HG03521 (cell line): ENCODE measurements around the gene CXorf38.
A peak's percentile ranks its signal among the peaks of the same experiment; 100 is the strongest.

Experiments
- ATAC-seq: cut with Tn5 transposase; IDR thresholded peaks from one replicate; pipeline ENCODE4 v1.9.1; 2021; ENCODE audit warnings: mild to moderate bottlenecking, moderate library complexity; ENCODE audit not compliant: unreplicated experiment

Gene CXorf38

DNA sequence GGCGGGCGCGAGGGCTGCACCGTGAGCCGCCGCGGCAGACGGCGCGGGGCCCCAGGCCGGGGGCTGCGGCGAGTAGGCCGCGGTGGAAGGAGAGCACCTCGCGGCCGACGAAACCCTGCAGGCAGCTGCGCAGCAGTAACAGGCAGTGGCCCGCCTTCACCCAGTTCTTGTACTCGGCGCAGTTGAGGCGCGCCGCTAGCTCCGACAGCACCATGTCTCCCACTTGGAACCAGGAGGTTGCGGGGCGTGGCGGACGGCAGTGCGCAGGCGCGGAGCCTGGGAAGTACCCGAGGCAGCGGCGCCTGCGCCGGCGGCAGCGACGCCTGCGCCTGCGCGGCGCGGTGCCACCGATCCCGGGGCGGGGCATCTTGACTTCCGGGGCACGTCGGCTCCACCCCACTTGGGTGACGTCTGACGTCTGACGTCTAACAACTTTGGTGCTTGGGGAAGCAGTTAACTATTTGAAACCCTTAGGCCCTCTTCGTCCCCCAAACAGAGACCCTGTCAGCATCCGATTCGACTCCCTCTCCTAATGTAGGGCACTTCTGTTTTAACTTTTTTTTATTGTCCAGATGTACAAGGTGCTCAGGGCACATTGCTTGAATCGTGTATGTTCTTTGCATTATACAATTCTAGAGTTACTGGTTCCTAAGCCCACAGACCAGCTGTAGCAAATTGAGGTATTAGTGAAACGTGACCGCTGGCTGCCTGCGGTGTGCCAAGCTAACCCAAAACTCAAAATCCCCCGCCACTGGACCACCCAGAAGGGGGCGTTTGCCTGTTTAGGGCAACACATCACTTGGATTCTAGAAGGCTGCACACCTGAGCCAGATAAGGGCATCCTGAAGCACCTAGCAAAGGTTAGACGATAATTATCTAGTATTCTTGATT is at the start of gene CXorf38:
Gene CXorf38 (minus strand): TSS at position 255 of the 891 bp plus-strand sequence. CDS start 41 bp downstream, at position 214.
- peak; percentile 59 for ATAC-seq

- no peak for ATAC-seq
These were observed 47.4 kb upstream of the CXorf38 start for GRCh38 chrX:40694802-40695201.

- no peak for ATAC-seq
These were observed 41.6 kb upstream of the CXorf38 start for GRCh38 chrX:40688929-40689328.

DNA sequence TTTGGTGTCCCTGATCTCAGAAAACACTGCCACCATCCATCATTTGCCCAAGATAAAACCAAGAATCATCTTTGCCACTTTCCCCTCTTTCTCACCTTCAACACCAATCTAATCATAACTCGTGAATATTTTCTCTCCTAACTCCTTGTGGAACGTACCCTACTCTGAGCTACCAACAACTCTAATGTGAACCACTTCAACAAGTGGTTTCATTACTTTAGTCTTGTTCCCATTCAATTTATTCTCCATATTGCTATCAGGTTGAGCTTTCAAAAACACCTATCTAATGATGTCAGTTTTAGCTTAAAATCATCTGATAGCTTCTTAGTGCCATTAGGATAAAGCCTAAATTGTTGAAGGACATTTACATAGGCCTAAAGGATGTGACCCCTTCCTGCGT is 39.8 kb upstream of the CXorf38 start:
- ATAC-seq: no peak

DNA sequence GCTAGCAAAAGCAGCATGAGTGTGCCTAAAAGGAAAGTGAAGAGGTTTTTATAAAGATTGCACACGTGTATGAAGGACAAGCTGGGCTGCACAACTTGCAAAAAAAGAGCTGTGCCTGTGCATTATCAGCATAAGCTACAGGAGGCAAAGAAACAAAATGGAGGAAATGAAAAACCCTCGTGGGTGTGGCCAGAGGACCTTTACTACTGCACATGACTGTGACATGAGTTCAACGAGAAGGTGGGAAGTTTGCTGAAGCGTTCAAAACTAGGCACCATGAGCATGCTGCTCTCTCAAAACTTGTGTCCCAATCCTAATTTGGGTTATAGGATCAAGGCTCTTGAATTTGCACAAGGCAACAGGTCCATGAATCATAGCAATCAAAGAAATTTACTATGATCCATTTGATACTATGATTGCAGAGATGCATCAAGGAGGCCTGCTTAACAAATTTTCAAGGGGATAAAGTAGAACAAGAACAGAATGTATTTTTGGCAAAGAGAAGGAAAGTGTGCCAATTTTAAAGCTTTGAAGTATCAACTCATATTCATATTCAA is 38.1 kb upstream of the CXorf38 start:
- ATAC-seq: no peak

GRCh38 chrX:40684092-40684491 is 36.7 kb upstream of the CXorf38 start:
- no peak for ATAC-seq

GRCh38 chrX:40683245-40683644 is 35.9 kb upstream of the CXorf38 start:
- no peak for ATAC-seq

- no peak for ATAC-seq
These were observed 23.8 kb upstream of the CXorf38 start for GRCh38 chrX:40671126-40671525.

DNA sequence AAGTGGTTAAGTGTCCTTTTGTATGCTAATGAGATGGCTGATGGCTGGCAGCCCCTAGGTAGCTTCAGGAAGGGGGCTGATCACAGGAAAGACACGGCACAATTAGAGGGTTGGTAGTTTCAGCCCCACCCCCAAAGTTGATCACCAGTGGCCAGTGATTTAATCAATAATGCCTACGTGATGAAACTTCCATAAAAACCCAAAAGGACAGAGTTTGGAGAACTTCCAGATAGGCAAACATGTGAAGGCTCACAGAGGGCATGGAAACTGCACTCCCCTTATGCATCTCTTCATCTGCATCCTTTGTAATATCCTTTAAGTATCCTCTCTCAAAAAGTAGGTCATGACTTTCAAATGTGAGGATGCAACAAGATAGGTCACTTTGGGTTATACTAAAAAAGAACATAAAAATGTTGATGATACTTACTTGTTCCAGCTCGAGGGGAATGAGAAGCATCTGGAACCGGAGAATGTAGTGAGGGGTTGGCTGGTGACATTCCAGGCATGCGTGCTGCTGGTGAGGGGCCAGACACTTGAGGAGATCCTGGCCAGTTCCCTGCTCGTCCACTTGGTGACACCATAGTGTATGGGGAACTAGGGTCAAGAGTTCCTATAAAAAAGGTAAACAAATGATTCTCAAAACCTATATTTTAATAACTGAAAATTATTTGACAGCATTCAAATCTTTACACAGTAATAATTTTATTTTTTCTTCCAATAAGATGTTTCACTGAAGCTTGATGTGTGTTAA is 16.7 kb upstream of the CXorf38 start:
- ATAC-seq: no peak

- no peak for ATAC-seq
These were observed 15.8 kb upstream of the CXorf38 start for GRCh38 chrX:40663078-40663740.

- ATAC-seq: no peak
These were observed 14.1 kb upstream of the CXorf38 start for GRCh38 chrX:40661489-40661888.

GRCh38 chrX:40660381-40660780 is 13.0 kb upstream of the CXorf38 start:
- ATAC-seq: no peak

DNA sequence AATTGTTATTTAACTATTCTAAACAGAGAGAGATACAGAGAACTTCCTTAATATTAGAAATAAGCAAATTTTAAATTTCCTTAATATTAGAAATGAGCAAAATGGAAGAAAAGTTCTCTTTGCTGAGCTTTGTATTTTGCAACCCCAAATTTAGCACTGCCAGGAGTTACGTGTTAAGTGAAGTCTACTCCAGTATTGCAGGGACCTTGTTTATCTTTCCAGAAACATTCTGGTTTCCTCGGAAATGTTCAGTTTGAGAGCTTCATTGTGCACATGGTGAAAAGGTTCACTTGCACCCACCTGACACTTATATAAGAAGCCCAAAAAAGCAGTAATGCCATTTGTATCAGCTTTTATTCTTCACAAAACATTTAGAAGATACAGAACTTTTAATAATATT is 6.2 kb upstream of the CXorf38 start:
- no peak for ATAC-seq

DNA sequence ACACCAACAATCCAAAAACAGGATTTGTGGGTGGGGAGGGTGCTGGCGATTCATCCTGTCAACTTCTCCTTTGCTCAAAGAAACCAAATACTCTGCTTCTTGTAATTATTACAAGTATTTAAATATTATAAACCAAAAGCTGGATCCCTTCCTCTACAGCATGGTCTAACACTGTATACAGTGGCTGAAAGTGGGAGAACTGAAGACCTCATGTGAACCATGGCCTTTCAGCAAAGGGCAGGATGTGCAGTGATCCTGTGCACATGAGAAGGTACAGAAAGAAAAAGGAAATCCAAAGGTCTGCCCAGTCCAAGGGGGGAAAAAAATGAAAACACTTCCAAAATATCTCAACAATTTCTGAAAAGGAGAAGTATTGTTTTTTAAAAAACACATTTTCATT is 5.3 kb upstream of the CXorf38 start:
- ATAC-seq: no peak

DNA sequence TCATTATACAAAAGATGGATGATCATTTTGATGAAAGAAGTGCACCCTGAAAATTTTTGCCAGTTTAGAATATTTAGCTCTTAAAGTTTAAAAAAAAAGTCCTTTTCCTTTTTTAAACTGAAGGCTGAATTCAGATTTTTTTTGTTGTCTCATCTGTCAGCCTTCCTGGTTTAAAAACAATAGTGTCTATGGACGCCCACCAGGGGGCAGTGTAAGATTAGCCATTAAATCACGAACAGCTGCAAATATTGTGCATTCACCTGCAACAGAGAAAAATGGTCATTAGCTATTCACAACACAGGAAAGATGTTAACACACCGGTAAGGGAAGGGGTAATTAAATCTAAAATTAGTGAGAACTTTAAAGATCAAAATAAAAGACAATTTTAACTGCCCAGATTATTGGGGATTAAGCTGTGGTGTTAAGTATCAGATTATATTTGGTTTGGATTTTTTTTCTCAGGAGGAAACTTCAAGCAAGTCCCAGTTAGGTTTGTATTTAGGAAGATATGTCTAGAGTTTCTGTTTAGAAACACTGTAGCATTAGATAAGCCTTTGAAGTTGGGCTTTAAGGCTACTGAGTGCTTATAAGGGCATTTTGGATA is 4.4 kb upstream of the CXorf38 start:
- ATAC-seq: no peak

DNA sequence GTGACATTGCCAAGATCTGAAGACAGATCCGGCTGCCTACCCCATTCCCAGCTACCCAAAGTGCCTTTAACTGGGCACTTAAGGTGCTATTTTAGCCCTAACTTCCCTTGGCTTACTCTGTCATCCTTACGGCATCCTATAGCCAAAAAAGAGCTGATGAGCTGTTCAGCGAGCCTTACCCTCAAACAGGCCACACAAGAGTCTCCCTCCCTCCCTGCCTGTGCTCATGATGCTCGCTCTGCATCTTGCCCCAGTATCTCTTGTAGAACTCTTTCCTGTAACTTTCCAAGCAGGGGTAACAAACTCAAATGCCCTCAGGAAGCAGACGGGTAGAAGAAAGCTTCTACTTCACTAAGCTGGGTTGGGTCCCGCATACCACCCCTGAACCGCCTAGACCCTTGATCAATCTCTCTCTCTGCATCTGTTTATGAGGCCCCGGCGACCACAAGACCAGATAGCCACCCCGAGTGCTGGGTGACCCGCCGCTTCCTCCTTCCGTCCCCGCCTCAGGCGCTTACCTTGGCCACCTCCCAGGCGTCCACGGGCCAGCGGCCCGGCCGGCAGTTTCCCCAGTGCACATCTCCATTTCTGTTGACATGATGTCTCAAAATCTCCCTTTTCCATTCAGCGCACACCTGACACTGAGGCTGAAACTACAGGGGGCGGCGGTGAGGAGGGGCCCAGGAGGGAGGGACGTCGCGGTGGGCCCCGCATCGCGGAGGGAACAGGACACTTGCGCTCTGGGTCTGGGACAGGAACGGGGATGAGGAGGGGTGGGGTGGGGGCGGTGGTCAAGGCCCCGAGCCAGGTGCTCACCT is 663 bp downstream of the CXorf38 start:
- peak; percentile 24 for ATAC-seq

DNA sequence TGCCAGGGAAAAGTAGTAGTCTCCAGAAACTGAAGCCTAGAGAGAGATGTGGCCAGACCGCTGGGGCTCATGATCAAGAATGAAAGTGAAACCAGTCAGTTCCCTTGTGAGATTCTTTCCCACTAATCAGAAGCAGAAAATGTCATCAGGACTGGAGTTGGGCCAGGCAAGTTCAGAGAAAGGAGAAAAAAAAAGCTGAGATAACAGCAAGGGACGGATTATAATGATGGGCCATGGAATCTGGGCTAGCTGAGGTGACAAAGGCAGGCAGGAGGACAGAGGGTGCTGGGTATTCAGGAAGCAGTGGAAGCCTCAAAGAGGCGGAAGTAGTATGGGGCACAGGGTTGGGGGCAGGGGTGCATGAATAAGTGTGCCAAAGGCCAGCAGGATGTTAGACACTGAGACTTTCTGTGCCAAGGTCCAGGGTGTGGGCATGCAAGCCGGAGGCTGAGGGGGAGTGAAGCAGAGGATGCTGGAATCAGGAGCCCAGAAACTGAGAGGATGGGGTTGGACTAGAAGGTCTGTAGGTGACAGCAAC is 2.5 kb downstream of the CXorf38 start:
- no peak for ATAC-seq

DNA sequence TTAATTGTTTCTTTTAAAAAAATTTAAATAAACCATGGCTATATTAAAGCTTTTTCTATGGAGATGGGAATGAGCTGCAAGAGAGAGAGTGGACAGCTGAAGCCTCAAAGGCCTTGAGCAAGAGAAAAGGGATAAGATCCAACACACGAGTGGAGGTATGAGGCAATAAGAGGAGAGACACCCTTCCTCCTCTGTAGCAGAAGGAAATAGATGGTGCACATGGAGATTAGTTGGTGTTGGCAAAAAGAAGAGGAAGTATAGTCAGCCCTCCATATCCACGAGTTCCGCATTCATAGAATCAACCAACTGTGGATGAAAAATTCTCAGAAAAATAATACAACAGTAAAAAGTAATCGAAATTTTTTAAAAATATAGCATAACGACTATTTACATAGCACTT is 3.2 kb downstream of the CXorf38 start:
- no peak for ATAC-seq

GRCh38 chrX:40637687-40638086 is 9.7 kb downstream of the CXorf38 start:
- no peak for ATAC-seq

- no peak for ATAC-seq
These were observed 15.2 kb downstream of the CXorf38 start for GRCh38 chrX:40632199-40632598.
